Keratinocyte (primary cell): ENCODE measurements around the gene JAKMIP2. TPM values are rescaled to one million over a fixed set of nuclear protein-coding genes. Genes with fewer than 3 reads are reported as not detected.

Experiments used
- DNase-seq: peaks from one replicate; pipeline ENCODE4 v3.0.0-alpha.2; 2011; ENCODE audit warnings: low read depth, missing footprints, low spot score
- FAIRE-seq: peaks from 2 replicates; lab custom pipeline; 2011; peaks lifted over from hg19 to GRCh38; lab: Jason Lieb, UNC
- H2AFZ ChIP-seq: 2 replicates; pipeline ENCODE4 v1.6.0; 2012; ENCODE audit warnings: low read length, control low read depth, inconsistent platforms; ENCODE audit not compliant: control insufficient read depth
- H3K27ac ChIP-seq: 2 replicates; pipeline ENCODE4 v1.5.1; 2011; ENCODE audit warnings: low read length; ENCODE audit not compliant: control insufficient read depth, insufficient read depth
- H3K27me3 ChIP-seq: 3 replicates; pipeline ENCODE4 v1.6.0; 2011; ENCODE audit warnings: low read length; ENCODE audit not compliant: control insufficient read depth, insufficient read depth; ENCODE audit errors: extremely low read depth
- H3K36me3 ChIP-seq, 2 experiments: 2 replicates in 1 of 2; 3 replicates in 1 of 2; pipeline ENCODE4 v1.5.1; 2011; ENCODE audit warnings: low read length in 2 of 2, mild to moderate bottlenecking in 1 of 2; ENCODE audit not compliant: control insufficient read depth in 2 of 2, insufficient read depth in 2 of 2; ENCODE audit errors: extremely low read depth in 1 of 2
- H3K4me1 ChIP-seq: 3 replicates; pipeline ENCODE4 v1.5.1; 2011; ENCODE audit warnings: low read length; ENCODE audit not compliant: control insufficient read depth, insufficient read depth; ENCODE audit errors: extremely low read depth
- H3K4me2 ChIP-seq: 3 replicates; pipeline ENCODE4 v1.6.0; 2011; ENCODE audit warnings: low read depth, low read length; ENCODE audit not compliant: control insufficient read depth, insufficient read depth; ENCODE audit errors: extremely low read depth
- H3K4me3 ChIP-seq, 3 experiments: fragments of 200-600 bp in 1 of 3; sonication (generic) in 1 of 3; 2 replicates in 2 of 3; 3 replicates in 1 of 3; pipeline ENCODE4 v1.5.1; 2011 to 2016; ENCODE audit warnings: low read length in 3 of 3, mild to moderate bottlenecking in 3 of 3, control low read depth in 2 of 3, inconsistent platforms in 1 of 3, low read depth in 1 of 3, mixed read lengths in 1 of 3, mixed run types in 1 of 3, moderate library complexity in 1 of 3; ENCODE audit not compliant: control insufficient read depth in 2 of 3, insufficient read depth in 2 of 3; ENCODE audit errors: extremely low read depth in 1 of 3
- H3K79me2 ChIP-seq: 2 replicates; pipeline ENCODE4 v1.6.0; 2012; ENCODE audit warnings: low read length; ENCODE audit not compliant: control insufficient read depth, insufficient read depth
- H3K9ac ChIP-seq: 3 replicates; pipeline ENCODE4 v1.6.0; 2011; ENCODE audit warnings: low read length; ENCODE audit not compliant: control insufficient read depth, insufficient read depth; ENCODE audit errors: extremely low read depth
- H3K9me1 ChIP-seq: 3 replicates; pipeline ENCODE4 v1.6.0; 2011; ENCODE audit warnings: low read length; ENCODE audit not compliant: control insufficient read depth, insufficient read depth; ENCODE audit errors: extremely low read depth
- H3K9me3 ChIP-seq: 2 replicates; pipeline ENCODE4 v1.5.1; 2012; ENCODE audit warnings: low read depth, low read length; ENCODE audit not compliant: control insufficient read depth
- H4K20me1 ChIP-seq: 3 replicates; pipeline ENCODE4 v1.6.0; 2011; ENCODE audit warnings: low read length; ENCODE audit not compliant: control insufficient read depth, insufficient read depth; ENCODE audit errors: extremely low read depth
- CTCF ChIP-seq, 3 experiments: IDR thresholded peaks in 1 of 3; conservative IDR thresholded peaks in 1 of 3; optimal IDR thresholded peaks in 1 of 3; 2 replicates in 2 of 3; 3 replicates in 1 of 3; pipeline versions ENCODE3 to v1.5.1; 2011; ENCODE audit warnings: low read length in 3 of 3, mild to moderate bottlenecking in 3 of 3, moderate library complexity in 2 of 3, control low read depth in 1 of 3, inconsistent platforms in 1 of 3; ENCODE audit not compliant: insufficient read depth in 2 of 3; ENCODE audit errors: extremely low read depth in 1 of 3
- EZH2 ChIP-seq: IDR thresholded peaks from one replicate; pipeline ENCODE4 v1.6.1; 2012; ENCODE audit warnings: inconsistent platforms, mild to moderate bottlenecking, low read length, moderate library complexity
- dilution Hi-C: fragments of 300-500 bp; cut with MboI; formaldehyde crosslinking; loops from one replicate; pipeline ENCODE4 v1.7.0; 2020; ENCODE audit warnings: low sequenced_read_pairs; ENCODE audit not compliant: extremely low pct_ligation_motif_present
- polyA plus RNA-seq, 5 experiments: library from polyadenylated mRNA; depleted of rRNA in 3 of 5; stranded (reverse) in 3 of 5; stranded (forward) in 1 of 5; unstranded in 1 of 5; fragments of >200 nt; gene quantifications; 1 replicate in 1 of 5; 2 replicates in 3 of 5; 3 replicates in 1 of 5; pipeline versions ENCODE4 v1.2.1 to v1.2.3, GENCODE V29; 2011 to 2012; ENCODE audit warnings: missing spikeins in 2 of 5, low read depth in 1 of 5, low replicate concordance in 1 of 5

Gene JAKMIP2
- polyA plus RNA-seq, 1 donor (not counting 4 experiments of a cell fraction or from before 2014, with no cell fraction given) = not detected

DNA sequence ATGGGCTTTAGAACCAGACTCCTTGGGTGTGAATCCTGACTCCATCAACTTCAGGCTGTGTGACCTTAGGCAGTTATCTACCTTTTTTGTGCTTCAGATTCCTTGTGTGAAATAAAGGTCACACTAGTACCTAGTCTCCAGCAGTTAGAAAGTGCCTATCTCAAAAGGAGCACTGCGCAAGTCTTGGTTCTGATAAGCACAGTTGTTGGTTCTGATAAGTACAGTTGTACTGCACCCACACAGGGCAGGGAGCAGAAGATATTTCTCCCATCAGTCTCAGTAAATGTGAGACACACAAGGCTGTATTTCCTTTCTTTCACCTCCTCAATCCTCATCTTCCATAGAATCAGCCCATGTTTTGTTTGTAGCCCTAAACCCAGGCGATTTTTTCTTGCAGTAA is 156.1 kb downstream of the JAKMIP2 start:
- Histone ChIP-seq H3K27me3 (no peaks in the 10 kb centered on the region), H4K20me1 (no peaks in the 10 kb centered on the region), H3K9ac (no peak overlapping the region), H3K9me1 (no peaks in the 10 kb centered on the region), H3K4me2 (no peak overlapping the region), H3K79me2 (no peaks in the 10 kb centered on the region), H3K4me3 (no peak overlapping the region), H3K9me3 (no peaks in the 10 kb centered on the region), H3K27ac (no peak overlapping the region), H3K36me3 (no peaks in the 10 kb centered on the region), H3K4me1 (no peaks in the 10 kb centered on the region), H2AFZ (no peak overlapping the region)
- dilution Hi-C loops = no loop called here
- no peak for TF ChIP-seq EZH2
- no peak for TF ChIP-seq CTCF (optimal IDR thresholded peaks at IDR 0.05 in 1 of 3, IDR thresholded peaks at IDR 0.05 in 1 of 3, conservative IDR thresholded peaks at IDR 0.05 in 1 of 3; ENCODE audit: extremely low read depth in 1 of 3, insufficient read depth in 2 of 3, low read length in 3 of 3)
- DNase-seq (no peak), FAIRE-seq (no peak)

DNA sequence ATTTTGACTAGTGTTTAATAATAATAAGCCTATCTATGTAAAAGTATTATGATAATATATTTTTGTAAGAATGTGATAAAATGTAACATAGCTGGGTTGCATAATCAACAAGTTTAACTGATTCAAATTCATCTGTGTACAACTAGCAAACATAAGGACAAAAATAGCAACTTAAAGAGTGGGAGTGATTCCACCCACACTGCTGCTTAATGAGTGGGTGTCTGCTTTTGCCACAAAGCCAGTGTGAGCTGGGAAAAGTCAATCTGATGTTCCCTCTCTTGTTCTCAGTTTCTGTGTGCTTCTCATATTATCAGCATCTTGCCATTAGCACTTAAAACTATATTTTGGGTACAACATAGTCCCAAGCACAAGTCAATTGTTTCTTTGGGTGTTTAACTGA is 161.5 kb downstream of the JAKMIP2 start:
- no peaks in the 10 kb centered on the region for H3K27me3 ChIP-seq
- dilution Hi-C loops = no loop called here
- no peak for FAIRE-seq

More for the DNA sequence above, 161.5 kb downstream of the JAKMIP2 start:
- Histone ChIP-seq H3K9me1 (no peaks in the 10 kb centered on the region), H3K9ac (no peak overlapping the region), H3K36me3 (no peaks in the 10 kb centered on the region), H3K9me3 (no peaks in the 10 kb centered on the region), H3K79me2 (no peaks in the 10 kb centered on the region), H2AFZ (no peak overlapping the region), H3K4me3 (no peak overlapping the region), H3K4me1 (no peaks in the 10 kb centered on the region), H3K27ac (no peak overlapping the region), H4K20me1 (no peaks in the 10 kb centered on the region), H3K4me2 (no peak overlapping the region)
- DNase-seq = no peak
- TF ChIP-seq CTCF (optimal IDR thresholded peaks at IDR 0.05 in 1 of 3, IDR thresholded peaks at IDR 0.05 in 1 of 3, conservative IDR thresholded peaks at IDR 0.05 in 1 of 3; ENCODE audit: extremely low read depth in 1 of 3, insufficient read depth in 2 of 3, low read length in 3 of 3) = no peak
- no peak for TF ChIP-seq EZH2
